Measurements from ENCODE around the gene RFFL. TPM values are rescaled to one million over a fixed set of nuclear protein-coding genes. Genes with fewer than 3 reads are reported as not detected.

RFFL gene
- total and polyA plus RNA-seq, 9 of the 15 experiments (the other 6 are each of a cell fraction or from before 2014, with no cell fraction given): 3.4 to 18.1 (median 12.8) TPM

GRCh38 chr17:35074711-35075707 is 11.5 kb upstream of the RFFL start:
- intact Hi-C loops (cut with micrococcal nuclease): no loop called here
- no peaks in the 10 kb centered on the region for H3K9me3 ChIP-seq (replicated peaks; ENCODE audit: control insufficient read depth, insufficient read depth, low read depth, low read length)
- ATAC-seq (no peak), DNase-seq (ENCODE audit: extremely low read depth in 1 of 4, low spot score in 3 of 4) (no peak), FAIRE-seq (no peak)
- H3K79me2 ChIP-seq (ENCODE audit: control insufficient read depth, insufficient read depth, low read length): peaks cover 15% of the 10 kb centered on the region; the same call in 2 of the 3 replicates
- BruUV-seq (replicated peaks): no TSS peak
- POLR2A ChIA-PET: interaction anchor here (0.6 to 2.3 kb wide), 3 partner anchors 11 to 32 kb away, joined by 3 to 16 read pairs (median 3); partner anchors contain the start of gene RFFL
- no peaks in the 10 kb centered on the region for H3K36me3 ChIP-seq (ENCODE audit: control insufficient read depth, insufficient read depth, low read length)
- WGBS (ENCODE audit: insufficient coverage, low coverage, missing lambda C conversion rate): 55% methylated on average over 2 of the region's 2 CpGs
- H3K9ac ChIP-seq (ENCODE audit: insufficient read depth in 1 of 2, low read depth in 2 of 2, low read length in 2 of 2): no peak overlapping the region
- H3K27me3 ChIP-seq (ENCODE audit: control insufficient read depth in 2 of 2, insufficient read depth in 2 of 2, low read length in 2 of 2): no peaks in the 10 kb centered on the region
- in situ Hi-C loops (cut with MboI): no loop called here
- H2AFZ ChIP-seq (ENCODE audit: low read depth, low read length): no peak overlapping the region
- no peak overlapping the region for H3K4me2 ChIP-seq (ENCODE audit: insufficient read depth, low read length)
- H3K4me3 ChIP-seq: no peak overlapping the region
- peaks cover 8% of the 10 kb centered on the region; the same call in 1 of the 2 replicates for H4K20me1 ChIP-seq (replicated peaks; ENCODE audit: control insufficient read depth, insufficient read depth, low read length)
- H3K9me1 ChIP-seq (ENCODE audit: control insufficient read depth, insufficient read depth, low read length): no peaks in the 10 kb centered on the region
- no peak overlapping the region for H3K27ac ChIP-seq (ENCODE audit: extremely low read depth, low read depth, low read length)
- CTCF ChIA-PET (ENCODE audit: low intra/inter-chr PET ratio): no interaction called here
- peaks cover 0 to 8% of the 10 kb centered on the region in 2 experiments; a peak in 2 of 5 replicates for H3K4me1 ChIP-seq (replicated peaks in 1 of 2; ENCODE audit: control insufficient read depth in 2 of 2, insufficient read depth in 2 of 2, low read length in 2 of 2)
- TF ChIP-seq MBD1 (CRISPR knock-in tag; IDR thresholded peaks at IDR 0.05) (no peak), THRAP3 (IDR thresholded peaks at IDR 0.05; ENCODE audit: borderline replicate concordance) (no peak), ZNF511 (CRISPR knock-in tag; IDR thresholded peaks at IDR 0.05) (no peak), NFIX (CRISPR knock-in tag; IDR thresholded peaks at IDR 0.05; ENCODE audit: low read depth) (no peak), MEF2A (IDR thresholded peaks at IDR 0.05; ENCODE audit: control insufficient read depth, low read depth, low read length) (no peak), ZNF609 (CRISPR knock-in tag; IDR thresholded peaks at IDR 0.05; ENCODE audit: borderline replicate concordance) (no peak), CCNT2 (IDR thresholded peaks at IDR 0.05; ENCODE audit: borderline replicate concordance, extremely low read depth, insufficient read length, low read depth, low read length) (no peak), GATAD2B (IDR thresholded peaks at IDR 0.05; ENCODE audit: borderline replicate concordance) (no peak), HMG20A (CRISPR knock-in tag; conservative IDR thresholded peaks at IDR 0.05) (no peak), SAFB2 (IDR thresholded peaks at IDR 0.05; ENCODE audit: borderline replicate concordance, low read depth, low read length, severe bottlenecking) (no peak)
- TF ChIP-seq, protein P1, sequence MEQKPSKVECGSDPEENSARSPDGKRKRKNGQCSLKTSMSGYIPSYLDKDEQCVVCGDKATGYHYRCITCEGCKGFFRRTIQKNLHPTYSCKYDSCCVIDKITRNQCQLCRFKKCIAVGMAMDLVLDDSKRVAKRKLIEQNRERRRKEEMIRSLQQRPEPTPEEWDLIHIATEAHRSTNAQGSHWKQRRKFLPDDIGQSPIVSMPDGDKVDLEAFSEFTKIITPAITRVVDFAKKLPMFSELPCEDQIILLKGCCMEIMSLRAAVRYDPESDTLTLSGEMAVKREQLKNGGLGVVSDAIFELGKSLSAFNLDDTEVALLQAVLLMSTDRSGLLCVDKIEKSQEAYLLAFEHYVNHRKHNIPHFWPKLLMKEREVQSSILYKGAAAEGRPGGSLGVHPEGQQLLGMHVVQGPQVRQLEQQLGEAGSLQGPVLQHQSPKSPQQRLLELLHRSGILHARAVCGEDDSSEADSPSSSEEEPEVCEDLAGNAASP (IDR thresholded peaks at IDR 0.05): no peak

Measured in K562 (cell line).